Gastroesophageal sphincter (tissue), 4 donors: ENCODE measurements around the gene SZT2. TPM values are rescaled to one million over a fixed set of nuclear protein-coding genes. Genes with fewer than 3 reads are reported as not detected.

ENCODE experiments used
- ATAC-seq: fragments of 150-250 bp; one replicate; pipeline ENCODE4 v1.9.1; 2016; ENCODE audit warnings: mild to moderate bottlenecking, moderate library complexity
- H3K27ac ChIP-seq, 4 donors: fragments of 200-600 bp; sonication (generic) in 3 of 4; 1 replicate in 3 of 4; 2 replicates in 1 of 4; pipeline ENCODE4 v1.5.1; 2016 to 2019
- H3K27me3 ChIP-seq: fragments of 200-600 bp; sonication (generic); one replicate; pipeline ENCODE4 v1.5.1; 2019
- H3K36me3 ChIP-seq, 2 donors: fragments of 200-600 bp; sonication (generic); one replicate each; pipeline ENCODE4 v1.5.1; 2019; ENCODE audit warnings: control low read depth in 1 of 2
- H3K4me1 ChIP-seq, 3 donors: fragments of 200-600 bp; sonication (generic); 1 replicate in 2 of 3; 2 replicates in 1 of 3; pipeline ENCODE4 v1.5.1; 2016 to 2019; ENCODE audit warnings: control low read depth in 2 of 3
- H3K4me3 ChIP-seq, 2 donors: fragments of 200-600 bp; sonication (generic); one replicate each; pipeline ENCODE4 v1.5.1; 2019; ENCODE audit warnings: mild to moderate bottlenecking in 1 of 2, moderate library complexity in 1 of 2
- H3K9me3 ChIP-seq, 3 donors: fragments of 200-600 bp; sonication (generic); one replicate each; pipeline ENCODE4 v1.5.1; 2017 to 2019; ENCODE audit warnings: control low read depth in 2 of 3
- EP300 ChIP-seq: sonication (generic); formaldehyde crosslinking; IDR thresholded peaks from one replicate; pipeline ENCODE4 v1.6.1; 2017; ENCODE audit warnings: antibody characterized with exemption, mild to moderate bottlenecking
- POLR2A ChIP-seq, 2 donors: fragments of 450-650 bp; IDR thresholded peaks; one replicate each; pipeline ENCODE4 v1.6.1; 2017; ENCODE audit warnings: antibody characterized with exemption in 2 of 2, mild to moderate bottlenecking in 2 of 2, moderate library complexity in 1 of 2
- POLR2AphosphoS5 ChIP-seq: sonication (generic); formaldehyde crosslinking; IDR thresholded peaks from one replicate; pipeline ENCODE4 v1.6.1; 2017; ENCODE audit warnings: antibody characterized with exemption
- WGBS, 2 donors: methylation state at CpG; one replicate each; pipeline ENCODE4 v1.1.5; 2018; ENCODE audit warnings: low coverage in 1 of 2; 5-methylcytosine and 5-hydroxymethylcytosine counted together
- total RNA-seq, 4 donors: library from RNA; depleted of rRNA; stranded (reverse); fragments of >200 nt; gene quantifications; one replicate each; pipeline ENCODE4 v1.1.0, GENCODE V29; 2016
- TF ChIP-seq, protein P1 (sequence below), 4 experiments: fragments of 200-600 bp in 2 of 4; fragments of 450-650 bp in 2 of 4; sonication (generic) in 1 of 4; IDR thresholded peaks; one replicate each; pipeline ENCODE4 v1.5.1; 2017 to 2019; ENCODE audit warnings: antibody characterized with exemption in 4 of 4, mild to moderate bottlenecking in 2 of 4, moderate library complexity in 2 of 4

Gene SZT2
- total RNA-seq, 4 donors from 2014 or later = 13.1 to 40.0 (median 35.1) TPM

DNA sequence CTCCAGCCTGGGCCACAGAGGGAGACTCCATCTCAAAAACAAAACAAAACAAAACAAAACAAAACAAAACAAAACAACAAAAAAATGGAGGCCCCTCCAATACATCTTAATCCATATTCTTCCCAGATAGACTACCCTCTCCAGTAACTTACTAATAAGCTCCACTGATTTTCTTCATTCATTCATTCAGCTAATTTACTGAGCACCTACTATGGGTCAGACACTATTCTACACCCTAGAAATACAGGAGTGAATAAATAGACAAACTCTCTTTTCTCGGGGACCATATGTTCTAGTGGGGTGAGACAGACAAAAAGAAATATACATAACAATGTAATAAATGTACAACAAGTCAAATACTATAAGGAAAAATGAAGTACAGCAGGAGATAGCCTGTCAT lies 38.7 kb upstream of the SZT2 start:
- no peak for ATAC-seq
- Histone ChIP-seq H3K36me3 (no peaks in the 10 kb centered on the region), H3K27me3 (no peaks in the 10 kb centered on the region), H3K27ac (peak overlapping the region in 3 of 4 donors; percentile 29 to 92 (median 86)), H3K9me3 (no peaks in the 10 kb centered on the region), H3K4me3 (no peak overlapping the region), H3K4me1 (peaks cover 0 to 25% (median 0%) of the 10 kb centered on the region in 3 donors)
- 75% methylated on average over 1 of the region's 1 CpG; no CpG with 5 or more reads in 1 of the 2 donors for WGBS, 2 donors
- no peak for TF ChIP-seq EP300
- TF ChIP-seq POLR2A (IDR thresholded peaks at IDR 0.05) = no peak
- TF ChIP-seq POLR2AphosphoS5 = no peak
- TF ChIP-seq, protein P1, sequence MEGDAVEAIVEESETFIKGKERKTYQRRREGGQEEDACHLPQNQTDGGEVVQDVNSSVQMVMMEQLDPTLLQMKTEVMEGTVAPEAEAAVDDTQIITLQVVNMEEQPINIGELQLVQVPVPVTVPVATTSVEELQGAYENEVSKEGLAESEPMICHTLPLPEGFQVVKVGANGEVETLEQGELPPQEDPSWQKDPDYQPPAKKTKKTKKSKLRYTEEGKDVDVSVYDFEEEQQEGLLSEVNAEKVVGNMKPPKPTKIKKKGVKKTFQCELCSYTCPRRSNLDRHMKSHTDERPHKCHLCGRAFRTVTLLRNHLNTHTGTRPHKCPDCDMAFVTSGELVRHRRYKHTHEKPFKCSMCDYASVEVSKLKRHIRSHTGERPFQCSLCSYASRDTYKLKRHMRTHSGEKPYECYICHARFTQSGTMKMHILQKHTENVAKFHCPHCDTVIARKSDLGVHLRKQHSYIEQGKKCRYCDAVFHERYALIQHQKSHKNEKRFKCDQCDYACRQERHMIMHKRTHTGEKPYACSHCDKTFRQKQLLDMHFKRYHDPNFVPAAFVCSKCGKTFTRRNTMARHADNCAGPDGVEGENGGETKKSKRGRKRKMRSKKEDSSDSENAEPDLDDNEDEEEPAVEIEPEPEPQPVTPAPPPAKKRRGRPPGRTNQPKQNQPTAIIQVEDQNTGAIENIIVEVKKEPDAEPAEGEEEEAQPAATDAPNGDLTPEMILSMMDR (IDR thresholded peaks at IDR 0.05) = no peak

DNA sequence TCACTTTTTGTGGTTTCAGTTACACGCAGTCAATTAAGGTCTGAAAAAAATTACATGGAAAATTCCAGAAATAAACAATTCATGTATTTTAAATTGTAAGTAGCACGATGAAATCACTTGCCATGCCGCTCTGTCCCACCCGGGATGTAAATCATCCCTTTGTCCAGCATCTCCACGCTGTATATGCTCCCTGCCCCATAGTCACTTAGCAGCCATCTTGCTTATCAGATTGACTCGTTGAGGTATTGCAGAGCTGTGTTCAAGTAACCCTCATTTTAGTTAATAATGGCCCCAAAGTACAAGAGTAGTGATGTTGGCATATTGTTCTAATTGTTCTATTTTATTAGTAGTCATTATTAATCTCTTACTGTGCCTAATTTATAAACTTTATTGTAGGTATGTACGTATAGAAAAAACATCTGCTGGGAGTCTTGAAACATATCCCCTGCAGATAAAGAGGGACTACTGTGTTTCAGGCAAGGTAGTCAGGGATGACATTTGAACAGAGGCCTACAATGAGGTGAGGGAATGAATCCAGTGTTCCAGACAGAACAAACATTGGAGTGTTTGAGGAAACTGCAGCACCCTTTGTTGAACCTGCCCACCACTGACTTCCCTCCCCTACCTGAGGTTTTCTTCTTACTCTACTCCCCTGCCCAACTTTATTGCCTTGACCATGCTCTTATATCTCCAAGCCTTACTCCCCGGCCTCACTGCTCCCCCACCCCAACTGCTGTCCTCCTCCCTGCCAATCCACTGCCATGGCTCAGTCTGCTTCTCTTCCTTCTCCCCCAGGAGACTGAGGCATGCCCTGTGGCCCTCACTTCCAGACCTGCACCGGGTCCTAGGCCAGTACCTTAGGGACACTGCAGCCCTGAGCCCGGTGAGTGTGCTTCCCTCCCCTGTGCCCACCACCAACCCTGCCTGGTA lies 38.0 kb upstream of the SZT2 start:
- Histone ChIP-seq H3K4me3 (no peak overlapping the region), H3K9me3 (no peaks in the 10 kb centered on the region), H3K4me1 (peaks cover 0 to 25% (median 0%) of the 10 kb centered on the region in 3 donors), H3K27ac (peak overlapping the region in 2 of 4 donors; percentile 29 to 92), H3K36me3 (no peaks in the 10 kb centered on the region), H3K27me3 (no peaks in the 10 kb centered on the region)
- ATAC-seq = no peak
- WGBS, 2 donors = 79 to 83% methylated on average over 9 of the region's 10 CpGs
- TF ChIP-seq POLR2A (IDR thresholded peaks at IDR 0.05) (no peak), POLR2AphosphoS5 (no peak), EP300 (no peak)
- TF ChIP-seq, protein P1 (IDR thresholded peaks at IDR 0.05) = no peak

DNA sequence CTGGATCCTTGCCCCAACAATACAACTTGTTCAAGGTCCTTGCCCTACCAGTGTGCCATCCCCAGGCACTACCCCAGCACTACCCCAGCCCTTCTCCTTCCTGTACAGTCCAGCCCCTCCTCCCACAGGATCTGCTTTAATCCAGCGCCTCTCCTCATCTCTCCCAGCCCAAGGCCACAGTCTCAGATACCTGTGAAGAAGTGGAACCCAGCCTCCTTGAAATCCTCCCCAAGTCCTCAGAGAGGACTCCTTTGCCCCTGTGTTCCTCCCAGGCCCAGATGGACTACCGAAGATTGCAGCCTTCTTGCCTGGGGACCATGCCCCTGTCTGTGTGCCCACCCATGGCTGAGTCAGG lies 37.4 kb upstream of the SZT2 start:
- WGBS, 2 donors = 92 to 100% methylated on average over 1 to 2 of the region's 2 CpGs
- no peak for ATAC-seq

DNA sequence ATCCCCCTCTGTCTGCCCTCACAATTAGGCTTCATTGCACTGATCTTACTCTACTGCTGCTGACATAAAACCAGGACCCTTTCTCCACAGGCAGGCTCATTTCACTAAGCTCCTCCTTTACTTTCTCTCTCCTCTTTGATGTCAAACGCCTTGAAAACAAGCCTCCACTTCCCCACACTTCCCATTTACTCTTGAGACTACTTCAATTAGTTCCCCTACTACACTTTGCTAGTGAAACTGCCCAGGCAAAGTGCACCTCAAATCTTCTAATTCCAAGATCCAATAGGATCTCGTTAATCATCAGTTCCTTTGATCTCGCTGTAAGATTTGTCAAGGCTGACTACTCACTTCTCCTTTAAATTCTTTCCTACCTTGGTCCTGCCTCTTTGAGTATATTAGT lies 36.8 kb upstream of the SZT2 start:
- no peak overlapping the region for H3K27ac ChIP-seq
- WGBS, 2 donors = 57 to 68% methylated on average over 3 of the region's 3 CpGs
- H3K4me1 ChIP-seq = peaks cover 0 to 34% (median 0%) of the 10 kb centered on the region in 3 donors
- no peaks in the 10 kb centered on the region for H3K36me3 ChIP-seq
- no peaks in the 10 kb centered on the region for H3K27me3 ChIP-seq
- no peaks in the 10 kb centered on the region for H3K9me3 ChIP-seq
- no peak overlapping the region for H3K4me3 ChIP-seq
- TF ChIP-seq, protein P1 (IDR thresholded peaks at IDR 0.05) = no peak
- no peak for TF ChIP-seq EP300
- TF ChIP-seq POLR2AphosphoS5 = no peak
- TF ChIP-seq POLR2A (IDR thresholded peaks at IDR 0.05) = no peak
- no peak for ATAC-seq

More for the DNA sequence above, 37.4 kb upstream of the SZT2 start:
- TF ChIP-seq POLR2AphosphoS5 = no peak
- TF ChIP-seq POLR2A (IDR thresholded peaks at IDR 0.05) = no peak
- TF ChIP-seq, protein P1 (IDR thresholded peaks at IDR 0.05) = no peak
- no peak for TF ChIP-seq EP300
- no peaks in the 10 kb centered on the region for H3K9me3 ChIP-seq
- H3K27ac ChIP-seq = no peak overlapping the region
- H3K4me3 ChIP-seq = no peak overlapping the region
- H3K36me3 ChIP-seq = no peaks in the 10 kb centered on the region
- no peaks in the 10 kb centered on the region for H3K27me3 ChIP-seq
- peaks cover 0 to 29% (median 0%) of the 10 kb centered on the region in 3 donors for H3K4me1 ChIP-seq

DNA sequence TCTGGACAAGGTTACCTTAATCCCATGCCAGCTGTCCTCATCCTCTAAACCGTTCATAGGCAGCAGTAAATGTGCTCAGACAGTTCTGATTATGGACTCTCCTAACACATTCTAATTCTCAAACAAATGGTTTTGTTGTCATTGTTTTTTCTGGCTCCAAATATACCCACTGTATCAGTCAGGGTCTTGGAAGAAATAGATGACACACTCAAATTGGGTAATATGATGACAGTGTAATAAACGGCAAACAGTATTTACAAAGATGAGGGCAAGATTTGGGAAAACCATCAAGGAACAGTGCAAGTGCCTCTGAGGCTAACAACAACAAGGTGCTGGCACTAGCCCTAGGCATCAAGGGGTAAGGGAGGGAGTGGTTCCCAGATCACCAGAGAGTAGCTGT lies 35.2 kb upstream of the SZT2 start:
- WGBS, 2 donors = 45 to 76% methylated on average over 1 to 2 of the region's 2 CpGs

More for the DNA sequence above, 35.2 kb upstream of the SZT2 start:
- Histone ChIP-seq H3K36me3 (no peaks in the 10 kb centered on the region), H3K27ac (no peak overlapping the region), H3K4me3 (no peak overlapping the region), H3K4me1 (peaks cover 0 to 31% (median 5%) of the 10 kb centered on the region in 3 donors), H3K27me3 (no peaks in the 10 kb centered on the region), H3K9me3 (no peaks in the 10 kb centered on the region)
- TF ChIP-seq EP300 (no peak), POLR2A (IDR thresholded peaks at IDR 0.05) (no peak), POLR2AphosphoS5 (no peak)
- TF ChIP-seq, protein P1 (IDR thresholded peaks at IDR 0.05) = no peak
- no peak for ATAC-seq
